ENCODE data around the gene YEATS2.

The YEATS2 gene

GRCh38 chr3:183801601-183802000 is 104.0 kb downstream of the YEATS2 start:
- ChIA-PET CTCF (no interaction called here), POLR2A (no interaction called here)
- no peak for DNase-seq (ENCODE audit: extremely low spot score)
- TF ChIP-seq L3MBTL2 (conservative IDR thresholded peaks at IDR 0.05), result no peak
- no peak for TF ChIP-seq ZNF384 (IDR thresholded peaks at IDR 0.05)
- TF ChIP-seq PKNOX1 (IDR thresholded peaks at IDR 0.05), result no peak
- TF ChIP-seq LEF1 (IDR thresholded peaks at IDR 0.05; ENCODE audit: borderline replicate concordance), result no peak
- TF ChIP-seq SUZ12 (IDR thresholded peaks at IDR 0.05), result no peak
- TF ChIP-seq FOXK2 (IDR thresholded peaks at IDR 0.05), result no peak
- TF ChIP-seq FOXA1 (IDR thresholded peaks at IDR 0.05), result no peak
- TF ChIP-seq CTBP1 (IDR thresholded peaks at IDR 0.05; ENCODE audit: borderline replicate concordance), result no peak
- no peak for TF ChIP-seq ELF4 (IDR thresholded peaks at IDR 0.05)
- TF ChIP-seq FOXM1 (IDR thresholded peaks at IDR 0.05; ENCODE audit: borderline replicate concordance), result no peak

- ChIA-PET POLR2A (no interaction called here), CTCF (no interaction called here)
- TF ChIP-seq FOXA1 (IDR thresholded peaks at IDR 0.05), result no peak
- no peak for TF ChIP-seq LEF1 (IDR thresholded peaks at IDR 0.05; ENCODE audit: borderline replicate concordance)
- no peak for TF ChIP-seq SP1 (IDR thresholded peaks at IDR 0.05)
- no peak for DNase-seq (ENCODE audit: extremely low spot score)
These were observed 105.4 kb downstream of the YEATS2 start for GRCh38 chr3:183802989-183803388.

- no peak for DNase-seq (ENCODE audit: extremely low spot score)
- CTCF ChIA-PET, result interaction anchor here (0.5 kb wide), 1 partner anchor 12 kb away, joined by 4 read pairs; no protein-coding TSS in a partner anchor
- TF ChIP-seq PKNOX1 (IDR thresholded peaks at IDR 0.05), result no peak
- no peak for TF ChIP-seq HDGF (IDR thresholded peaks at IDR 0.05; ENCODE audit: borderline replicate concordance)
- no peak for TF ChIP-seq L3MBTL2 (conservative IDR thresholded peaks at IDR 0.05)
- TF ChIP-seq ARNT (IDR thresholded peaks at IDR 0.05), result no peak
- TF ChIP-seq SP1 (IDR thresholded peaks at IDR 0.05), result no peak
- no peak for TF ChIP-seq TARDBP (IDR thresholded peaks at IDR 0.05)
- TF ChIP-seq SUZ12 (IDR thresholded peaks at IDR 0.05), result no peak
- TF ChIP-seq CTBP1 (IDR thresholded peaks at IDR 0.05; ENCODE audit: borderline replicate concordance), result no peak
- no peak for TF ChIP-seq ELF4 (IDR thresholded peaks at IDR 0.05)
- no peak for TF ChIP-seq FOXK2 (IDR thresholded peaks at IDR 0.05)
- no peak for TF ChIP-seq FOXA1 (IDR thresholded peaks at IDR 0.05)
- no peak for TF ChIP-seq FOXM1 (IDR thresholded peaks at IDR 0.05; ENCODE audit: borderline replicate concordance)
- no peak for TF ChIP-seq NFRKB (IDR thresholded peaks at IDR 0.05)
- no peak for TF ChIP-seq ZNF384 (IDR thresholded peaks at IDR 0.05)
- POLR2A ChIA-PET, result no interaction called here
These were observed 109.7 kb downstream of the YEATS2 start for GRCh38 chr3:183807209-183807728.

- CTCF ChIA-PET, result no interaction called here
- no peak for TF ChIP-seq BHLHE40 (IDR thresholded peaks at IDR 0.05; ENCODE audit: borderline replicate concordance)
- TF ChIP-seq L3MBTL2 (conservative IDR thresholded peaks at IDR 0.05), result no peak
- no peak for TF ChIP-seq FOXK2 (IDR thresholded peaks at IDR 0.05)
- TF ChIP-seq PKNOX1 (IDR thresholded peaks at IDR 0.05), result no peak
- no peak for TF ChIP-seq SP1 (IDR thresholded peaks at IDR 0.05)
- TF ChIP-seq FOXA1 (IDR thresholded peaks at IDR 0.05), result no peak
- no peak for TF ChIP-seq FOXM1 (IDR thresholded peaks at IDR 0.05; ENCODE audit: borderline replicate concordance)
- TF ChIP-seq SUZ12 (IDR thresholded peaks at IDR 0.05), result no peak
- TF ChIP-seq ELF4 (IDR thresholded peaks at IDR 0.05), result no peak
- no peak for TF ChIP-seq HDGF (IDR thresholded peaks at IDR 0.05; ENCODE audit: borderline replicate concordance)
- POLR2A ChIA-PET, result no interaction called here
- no peak for DNase-seq (ENCODE audit: extremely low spot score)
These were observed 110.3 kb downstream of the YEATS2 start for GRCh38 chr3:183807881-183808280.

- TF ChIP-seq BHLHE40 (IDR thresholded peaks at IDR 0.05; ENCODE audit: borderline replicate concordance) (no peak), ZNF384 (IDR thresholded peaks at IDR 0.05) (no peak), FOXK2 (IDR thresholded peaks at IDR 0.05) (no peak), PKNOX1 (IDR thresholded peaks at IDR 0.05) (no peak), SUZ12 (IDR thresholded peaks at IDR 0.05) (no peak), FOXA1 (IDR thresholded peaks at IDR 0.05) (no peak), LEF1 (IDR thresholded peaks at IDR 0.05; ENCODE audit: borderline replicate concordance) (no peak), CTBP1 (IDR thresholded peaks at IDR 0.05; ENCODE audit: borderline replicate concordance) (no peak), HDGF (IDR thresholded peaks at IDR 0.05; ENCODE audit: borderline replicate concordance) (no peak), TARDBP (IDR thresholded peaks at IDR 0.05) (no peak), SP1 (IDR thresholded peaks at IDR 0.05) (no peak), ARNT (IDR thresholded peaks at IDR 0.05) (no peak), L3MBTL2 (conservative IDR thresholded peaks at IDR 0.05) (no peak), NFRKB (IDR thresholded peaks at IDR 0.05) (no peak), FOXM1 (IDR thresholded peaks at IDR 0.05; ENCODE audit: borderline replicate concordance) (no peak), ELF4 (IDR thresholded peaks at IDR 0.05) (no peak)
- ChIA-PET POLR2A (no interaction called here), CTCF (no interaction called here)
- no peak for DNase-seq (ENCODE audit: extremely low spot score)
These were observed 110.8 kb downstream of the YEATS2 start for GRCh38 chr3:183808355-183808754.

- POLR2A ChIA-PET, result interaction anchor here (0.6 kb wide), 1 partner anchor 11 kb away, joined by 3 read pairs; no protein-coding TSS in a partner anchor
- TF ChIP-seq ELF4 (IDR thresholded peaks at IDR 0.05) (no peak), CTBP1 (IDR thresholded peaks at IDR 0.05; ENCODE audit: borderline replicate concordance) (no peak)
- no peak for DNase-seq (ENCODE audit: extremely low spot score)
- CTCF ChIA-PET, result no interaction called here
These were observed 111.7 kb downstream of the YEATS2 start for GRCh38 chr3:183809270-183809669.
